DND-41 (cell line): ENCODE data around the gene COL4A2.

Source experiments
- CTCF ChIP-seq: IDR thresholded peaks from 2 replicates; pipeline ENCODE4 v1.5.1; 2012; ENCODE audit warnings: borderline replicate concordance, low read length, moderate library complexity, mild to moderate bottlenecking; ENCODE audit not compliant: poor library complexity, severe bottlenecking; ENCODE audit errors: extremely low read depth
- EZH2 ChIP-seq: IDR thresholded peaks from 3 replicates; pipeline ENCODE4 v1.6.1; 2012; ENCODE audit warnings: borderline replicate concordance, low read depth, mild to moderate bottlenecking, moderate library complexity, low read length, inconsistent platforms; ENCODE audit not compliant: severe bottlenecking

GRCh38 chr13:110280231-110280813 lies 26.8 kb upstream of the COL4A2 start:
- TF ChIP-seq CTCF (no peak), EZH2 (no peak)
